Left colon (tissue), 2 donors: Measurements from ENCODE around the gene THBD. TPM values are rescaled to one million over a fixed set of nuclear protein-coding genes. Genes with fewer than 3 reads are reported as not detected.
A peak's percentile ranks its signal among the peaks of the same experiment; 100 is the strongest.

Experiments
- ATAC-seq: fragments of 200-7000 bp; cut with Tn5 transposase; one replicate; pipeline ENCODE4 v1.9.1; 2020; ENCODE audit warnings: mild to moderate bottlenecking, moderate library complexity
- DNase-seq, 2 donors: peaks; one replicate each; pipeline ENCODE4 v3.0.0-alpha.2; 2020
- intact Hi-C, 2 donors: fragments of 100-400 bp; cut with DNase I in 1 of 2; cut with micrococcal nuclease in 1 of 2; formaldehyde crosslinking; loops; one replicate each; pipeline versions ENCODE4 v1.11.2 to v1.14.0; 2022; cut with DNase I, micrococcal nuclease
- long read RNA-seq: library from polyadenylated mRNA; unstranded; transcript quantifications from one replicate; pipeline ENCODE4 v2.0.0, GENCODE V29; 2021
- total RNA-seq, 2 donors: library from RNA; stranded (reverse); fragmentation: NEBNext Ultra II Directional; extraction: Animal tissue kit (Norgen Biotek cat#: 25700); gene quantifications; one replicate each; pipeline ENCODE4 v1.2.1, GENCODE V29; 2021
- donor health status: DM: no; HTN: no; CAD: no.
- donor health status: DM: yes; HTN: yes; CAD: no.

The THBD gene, protein sequence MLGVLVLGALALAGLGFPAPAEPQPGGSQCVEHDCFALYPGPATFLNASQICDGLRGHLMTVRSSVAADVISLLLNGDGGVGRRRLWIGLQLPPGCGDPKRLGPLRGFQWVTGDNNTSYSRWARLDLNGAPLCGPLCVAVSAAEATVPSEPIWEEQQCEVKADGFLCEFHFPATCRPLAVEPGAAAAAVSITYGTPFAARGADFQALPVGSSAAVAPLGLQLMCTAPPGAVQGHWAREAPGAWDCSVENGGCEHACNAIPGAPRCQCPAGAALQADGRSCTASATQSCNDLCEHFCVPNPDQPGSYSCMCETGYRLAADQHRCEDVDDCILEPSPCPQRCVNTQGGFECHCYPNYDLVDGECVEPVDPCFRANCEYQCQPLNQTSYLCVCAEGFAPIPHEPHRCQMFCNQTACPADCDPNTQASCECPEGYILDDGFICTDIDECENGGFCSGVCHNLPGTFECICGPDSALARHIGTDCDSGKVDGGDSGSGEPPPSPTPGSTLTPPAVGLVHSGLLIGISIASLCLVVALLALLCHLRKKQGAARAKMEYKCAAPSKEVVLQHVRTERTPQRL
- total RNA-seq = 1 to 10 TPM; 4.5 to 7.0 TPM
- long read RNA-seq, full-length matches to known transcripts = 21 of 23 reads
- long read RNA-seq, partial matches to known transcripts = 0 of 23 reads
- long read RNA-seq, other reads (novel, unspliced or antisense) = 2 of 23 reads

DNA sequence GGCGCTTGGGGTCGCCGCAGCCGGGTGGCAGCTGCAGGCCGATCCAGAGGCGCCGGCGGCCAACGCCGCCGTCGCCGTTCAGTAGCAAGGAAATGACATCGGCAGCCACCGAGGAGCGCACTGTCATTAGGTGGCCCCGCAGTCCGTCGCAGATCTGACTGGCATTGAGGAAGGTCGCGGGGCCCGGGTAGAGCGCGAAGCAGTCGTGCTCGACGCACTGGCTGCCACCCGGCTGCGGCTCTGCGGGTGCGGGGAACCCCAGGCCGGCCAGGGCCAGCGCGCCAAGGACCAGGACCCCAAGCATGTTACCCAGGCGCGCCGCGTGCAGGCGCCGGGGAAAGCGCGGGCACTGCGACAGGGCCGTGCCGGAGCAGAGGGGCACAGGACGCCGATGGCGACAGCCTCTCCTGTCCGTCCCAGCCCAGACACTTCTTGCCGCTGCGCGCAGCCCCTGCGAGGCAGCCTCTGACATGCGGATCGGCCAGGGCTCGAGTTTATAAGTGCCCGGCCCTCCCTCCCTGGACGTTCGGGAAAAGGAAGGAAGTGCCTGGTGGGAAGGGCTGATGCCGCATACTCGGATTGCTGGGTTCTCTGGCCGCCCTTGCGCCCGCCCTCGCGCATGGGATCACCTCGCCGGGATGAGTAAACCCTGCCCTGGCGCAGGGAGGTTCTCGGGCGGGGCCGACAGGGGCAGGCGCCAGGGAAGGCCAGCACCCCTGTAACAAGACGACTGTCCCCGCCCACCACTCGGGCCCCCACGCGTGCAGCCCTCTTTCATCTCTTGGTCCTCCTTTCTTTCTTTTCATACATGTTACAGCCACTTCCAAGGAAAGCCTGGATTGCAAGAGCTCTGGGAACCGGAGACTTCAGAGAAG, at the start of gene THBD:
TSS of gene THBD (minus strand) at position 472 of the 875 bp plus-strand sequence. CDS start at position 304, 168 bp downstream.
- DNase-seq (peak; percentile 40 to 58), ATAC-seq (peak; percentile 40)
- intact Hi-C loops = loop anchor here in 1 of 2 donors (10.0 kb wide), 1 partner anchor 355 kb away; no protein-coding TSS in a partner anchor

DNA sequence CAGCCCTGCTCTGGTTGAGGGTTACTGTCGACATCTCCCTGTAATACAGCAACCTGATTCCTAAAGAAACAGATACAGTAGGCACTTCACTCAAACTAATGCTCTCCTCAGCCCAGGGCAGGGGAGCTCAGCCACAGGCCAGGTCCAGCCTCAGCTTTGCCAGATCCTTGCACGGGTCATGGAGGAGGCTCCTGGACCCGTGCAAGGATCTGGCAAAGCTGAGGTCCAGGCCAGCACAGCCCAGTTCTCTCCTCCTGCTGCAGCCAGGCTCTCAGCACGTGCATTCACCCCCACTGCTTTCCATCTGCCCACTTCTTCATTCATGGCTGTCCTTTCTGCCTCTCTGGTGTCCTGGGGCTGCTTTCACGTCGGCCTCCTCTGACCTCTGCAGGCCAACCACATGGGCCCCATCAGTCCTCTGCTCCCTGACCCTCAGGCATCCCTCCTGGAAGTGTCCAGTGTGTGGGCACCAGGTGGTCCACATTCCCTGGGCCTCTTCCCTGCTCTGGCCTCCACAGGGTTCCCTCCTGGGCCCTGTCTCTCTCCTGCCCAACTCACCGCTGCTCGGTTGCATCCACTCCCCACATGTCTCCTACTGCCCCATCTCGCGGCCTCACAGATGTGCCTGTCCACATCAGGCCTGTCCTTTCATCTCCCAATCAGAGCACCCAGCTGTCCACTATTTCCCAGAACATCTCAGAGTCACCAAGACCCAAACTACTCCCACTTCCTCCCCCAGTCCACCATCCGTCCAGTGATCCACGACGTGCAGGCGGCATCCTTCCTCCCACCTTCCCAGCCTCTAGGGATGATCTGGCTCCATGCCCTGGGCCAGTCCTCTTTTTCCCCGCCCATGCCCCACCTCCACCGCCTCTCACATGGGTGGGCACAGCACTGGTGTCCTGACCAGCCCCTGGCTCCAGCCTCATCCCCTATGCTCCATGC, 48.4 kb upstream of the THBD start:
- intact Hi-C loops = no loop called here
- ATAC-seq = no peak
- no peak for DNase-seq

DNA sequence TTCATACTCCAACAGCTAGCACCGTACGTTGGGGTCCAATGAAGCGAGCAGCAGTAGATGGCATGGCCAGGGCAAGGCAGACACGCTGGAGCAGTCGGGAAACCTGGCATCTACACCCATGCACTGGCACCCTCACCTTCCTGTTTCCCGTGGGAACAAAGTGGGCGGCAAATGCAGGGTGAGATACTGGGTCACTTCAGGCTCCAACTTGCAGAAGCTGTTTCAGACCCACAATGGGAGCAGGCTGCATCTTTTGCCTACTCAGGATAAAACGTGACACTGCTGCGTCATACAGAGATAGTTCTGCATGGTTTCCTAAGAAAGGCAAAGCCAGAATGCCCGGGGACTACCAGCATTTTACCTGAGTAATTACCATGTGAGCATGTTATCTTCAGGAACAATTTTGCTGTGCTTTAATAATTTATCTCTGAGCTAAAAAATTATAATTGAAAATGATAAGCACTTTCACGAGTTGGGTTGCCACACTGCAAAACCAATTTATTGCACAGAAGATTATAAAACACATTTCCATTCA, 47.6 kb upstream of the THBD start:
- intact Hi-C loops = no loop called here
- no peak for ATAC-seq
- no peak for DNase-seq

DNA sequence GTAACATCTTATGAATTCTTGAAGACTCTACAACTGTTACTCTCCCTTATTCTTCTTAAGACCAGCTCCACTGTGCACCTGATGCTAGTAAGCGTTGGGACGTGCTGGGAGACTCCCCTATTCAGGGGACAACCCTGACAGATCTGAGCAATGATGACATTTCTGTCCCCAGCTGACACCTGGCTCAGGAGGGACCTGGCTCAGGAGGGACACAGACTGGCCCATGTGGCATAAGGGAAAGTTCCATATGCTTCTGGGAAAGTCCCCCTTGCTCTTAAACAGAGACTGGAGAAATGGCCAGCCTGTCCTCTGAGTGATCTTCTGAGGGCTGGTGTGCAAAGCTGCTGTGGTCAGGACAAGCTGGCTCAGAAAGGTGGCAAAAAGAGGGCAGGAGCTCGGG, 46.6 kb upstream of the THBD start:
- ATAC-seq (no peak), DNase-seq (no peak)
- intact Hi-C loops = no loop called here

DNA sequence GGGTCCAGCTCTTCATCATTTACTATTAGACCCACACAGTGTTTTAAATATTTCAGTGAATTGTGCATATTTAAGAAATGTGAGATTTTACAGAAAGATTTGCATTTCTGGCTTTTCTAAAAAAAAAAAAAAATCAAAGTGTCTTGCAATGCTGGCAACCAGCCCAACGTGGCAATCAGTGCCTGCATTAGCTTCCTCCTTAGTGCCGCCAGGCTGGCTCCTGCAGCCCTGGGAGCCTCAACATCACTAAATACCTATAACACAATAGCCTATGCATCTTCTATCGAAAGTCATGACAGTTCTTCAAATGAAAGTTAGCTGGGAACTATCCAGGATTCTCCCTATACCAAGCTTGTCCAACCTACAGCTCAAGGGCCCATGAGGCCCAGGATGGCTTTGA, 46.0 kb upstream of the THBD start:
- ATAC-seq = no peak
- DNase-seq = no peak
- intact Hi-C loops = no loop called here

DNA sequence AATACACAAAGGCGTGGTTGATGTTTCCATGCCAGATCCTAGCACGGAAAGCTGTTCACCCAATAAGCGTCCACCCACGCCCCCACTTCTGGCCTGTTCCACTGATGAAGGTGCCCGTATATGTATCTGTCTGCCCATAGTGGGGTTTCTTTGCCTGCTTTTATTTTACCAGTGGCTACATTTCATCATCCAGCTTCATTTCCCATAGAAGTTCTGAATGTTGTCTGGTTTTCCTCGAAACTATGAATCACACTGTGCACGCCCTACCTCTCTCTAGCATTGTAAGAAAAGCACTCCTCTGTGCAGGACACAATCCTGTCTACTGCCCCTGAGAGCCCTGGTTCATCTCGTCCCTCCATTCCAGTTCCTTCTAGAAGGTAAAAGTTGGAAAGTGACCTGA, 45.5 kb upstream of the THBD start:
- DNase-seq = no peak
- intact Hi-C loops = no loop called here
- ATAC-seq = no peak

DNA sequence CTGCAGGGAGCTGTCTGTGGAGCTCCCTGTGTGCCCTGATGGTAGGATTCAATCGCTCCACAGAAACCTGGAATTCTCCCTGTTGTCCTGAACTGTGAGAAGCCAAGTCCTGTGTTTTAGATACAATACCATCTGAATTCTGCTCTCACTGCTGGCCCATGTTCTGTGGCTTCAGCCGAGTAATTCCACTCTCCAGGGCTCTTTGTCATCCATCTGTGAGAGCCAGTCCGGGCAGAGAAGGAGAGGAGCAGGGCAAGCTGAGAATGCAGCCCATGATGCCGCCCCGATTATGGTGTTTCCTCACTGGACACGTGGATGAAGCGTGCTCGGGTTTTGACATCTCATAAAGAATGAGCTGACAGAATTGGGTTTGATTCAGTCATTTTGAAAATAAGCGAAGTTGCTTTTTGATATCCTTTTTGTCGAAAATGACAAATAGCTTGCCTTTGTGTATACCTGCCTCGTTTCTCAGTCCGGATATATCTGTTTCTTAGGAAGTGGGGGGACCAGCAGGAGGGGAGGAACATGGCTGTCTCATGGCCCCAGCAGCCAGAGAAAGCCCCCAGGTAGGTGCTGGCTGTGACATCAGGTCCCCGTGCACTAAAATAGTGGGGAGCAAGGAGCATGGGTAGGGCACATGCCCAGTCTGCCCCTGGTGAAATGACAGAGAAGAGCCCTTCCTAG, 44.9 kb upstream of the THBD start:
- no peak for DNase-seq
- intact Hi-C loops = no loop called here
- ATAC-seq = no peak

DNA sequence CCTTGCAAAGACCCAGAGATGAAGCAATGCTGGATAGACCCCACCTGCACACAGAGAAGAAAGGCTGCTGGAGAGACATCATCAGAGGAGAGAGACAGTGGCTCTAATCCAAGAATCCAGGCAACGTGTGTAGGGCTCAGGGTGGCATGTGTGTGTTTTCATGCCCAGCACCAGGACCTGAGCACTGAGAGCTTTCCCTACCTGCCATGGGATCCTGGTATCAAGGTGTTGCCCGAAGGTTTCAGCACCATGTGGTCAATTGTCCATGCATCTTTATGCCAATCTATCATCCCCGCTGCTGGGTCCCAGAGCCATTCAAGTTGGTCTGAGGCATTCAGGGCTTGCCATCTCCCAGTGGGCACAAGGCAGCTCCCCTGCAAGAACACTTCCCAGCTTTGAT, 44.1 kb upstream of the THBD start:
- no peak for ATAC-seq
- intact Hi-C loops = no loop called here
- DNase-seq = no peak

DNA sequence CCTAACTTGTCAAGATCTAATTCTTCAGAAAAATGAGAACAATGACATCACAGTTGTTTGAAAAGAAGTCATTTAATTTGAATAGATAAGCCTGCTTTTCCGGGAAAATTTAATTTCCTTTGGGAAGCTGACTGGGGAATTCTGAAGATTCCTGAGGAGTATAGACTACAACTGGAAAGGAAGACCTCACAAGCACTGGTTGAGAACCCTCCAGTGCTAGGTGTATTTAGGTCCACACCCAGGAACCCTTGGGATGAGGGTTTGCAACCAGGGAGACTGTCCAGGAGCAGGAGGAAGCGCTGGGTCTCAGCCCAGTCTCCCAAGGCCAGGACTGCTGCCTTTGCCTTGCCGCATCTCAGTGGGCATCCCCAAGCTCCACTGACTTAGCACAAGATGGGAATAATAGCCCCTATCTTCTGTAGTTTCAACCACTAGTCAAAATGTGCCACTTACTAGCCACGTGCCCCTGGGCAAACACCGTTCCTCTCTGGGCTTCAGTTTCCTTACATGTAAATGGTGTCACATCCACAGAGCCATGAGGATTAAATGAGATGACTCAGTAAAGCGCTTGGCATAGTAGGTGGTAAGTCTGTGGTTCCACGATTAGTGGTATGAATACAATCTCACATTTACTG, 43.5 kb upstream of the THBD start:
- ATAC-seq = no peak
- intact Hi-C loops = no loop called here
- no peak for DNase-seq

DNA sequence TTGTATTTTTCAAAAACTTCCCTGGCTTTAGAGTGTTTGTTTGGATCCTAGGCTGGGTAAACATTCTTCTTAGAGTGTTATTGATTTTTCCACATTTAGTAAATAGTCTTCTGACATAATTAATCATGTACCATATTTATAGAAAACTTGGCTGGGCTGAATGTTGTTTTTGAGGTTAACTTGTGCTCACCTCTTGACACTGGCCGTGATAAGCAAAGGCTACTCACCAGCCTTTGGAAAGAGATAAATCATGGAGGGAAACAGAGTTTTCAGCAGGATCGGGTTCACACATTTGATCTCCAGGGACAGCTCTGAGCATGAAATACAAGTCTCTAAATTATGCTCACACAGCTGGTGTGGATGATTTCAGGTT, 42.9 kb upstream of the THBD start:
- no peak for DNase-seq
- intact Hi-C loops = no loop called here
- no peak for ATAC-seq

DNA sequence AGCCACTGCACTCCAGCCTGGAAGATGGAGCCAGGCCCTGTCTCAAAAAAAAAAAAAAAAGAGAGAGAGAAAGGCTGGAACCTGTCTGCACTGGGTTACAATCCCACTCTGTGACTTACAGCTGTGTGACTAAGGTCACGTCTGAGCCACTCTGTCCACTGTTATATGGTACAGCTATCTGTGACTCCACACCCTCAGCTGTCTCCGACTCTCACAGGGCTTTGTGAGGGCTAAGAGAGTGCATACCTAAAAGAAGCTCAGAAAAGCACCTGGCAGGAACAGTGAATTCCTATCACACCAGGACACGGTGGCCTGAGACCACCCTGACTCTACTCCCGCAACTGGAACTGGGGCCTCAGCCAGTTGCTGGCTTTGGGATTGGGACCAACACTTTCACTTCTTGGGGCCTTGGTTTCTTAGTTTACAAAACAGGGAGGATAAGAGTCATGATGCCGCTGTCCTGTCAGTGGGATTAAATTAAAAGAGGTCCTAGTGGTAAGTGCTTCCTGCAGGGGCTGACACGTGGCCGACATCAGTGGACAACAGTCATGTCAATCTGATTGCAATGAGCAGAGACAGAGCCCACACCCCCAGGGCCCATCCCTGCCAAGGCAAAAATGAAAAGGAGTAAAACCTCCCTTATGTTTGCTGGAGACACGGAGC, 42.4 kb upstream of the THBD start:
- intact Hi-C loops = no loop called here
- ATAC-seq (no peak), DNase-seq (no peak)

DNA sequence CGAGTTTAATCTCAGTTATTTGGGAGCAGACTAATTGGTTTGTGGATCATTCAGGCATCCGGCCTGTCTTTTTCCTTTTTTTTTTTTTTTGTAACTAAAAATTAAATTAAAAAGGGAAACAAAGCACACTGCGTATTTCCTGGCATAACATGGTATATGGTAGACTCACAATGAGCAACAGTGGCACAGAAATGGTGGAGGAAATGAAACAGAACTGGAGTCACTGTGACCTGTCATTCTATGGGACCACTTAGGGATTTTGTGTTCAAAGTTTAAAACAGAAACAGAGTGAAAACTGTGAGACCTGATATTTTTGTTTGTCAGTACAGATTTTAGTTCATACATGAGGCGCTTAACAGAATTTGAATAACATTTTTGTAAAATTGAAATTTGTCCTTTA, 41.4 kb upstream of the THBD start:
- DNase-seq (no peak), ATAC-seq (no peak)
- intact Hi-C loops = no loop called here

DNA sequence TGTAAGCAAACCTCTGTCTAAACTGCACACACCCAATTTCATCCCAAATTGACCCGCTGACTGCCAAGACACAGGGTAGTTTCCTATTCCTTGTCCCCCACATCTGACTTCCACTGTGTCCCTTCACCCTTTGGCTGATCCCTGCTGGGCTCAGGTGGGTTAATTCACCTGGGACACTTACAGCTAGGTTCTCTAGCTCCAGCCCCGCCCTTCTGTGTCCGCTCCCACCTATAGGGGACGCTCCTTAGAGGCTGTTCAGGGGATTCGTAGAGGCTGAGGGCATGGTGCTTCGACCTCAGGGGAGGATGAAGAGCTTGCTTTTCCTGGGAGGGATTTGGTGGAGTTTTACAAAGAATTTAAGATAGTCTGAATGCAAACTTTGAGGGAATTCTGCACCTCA, 40.7 kb upstream of the THBD start:
- no peak for DNase-seq
- no peak for ATAC-seq
- intact Hi-C loops = no loop called here

DNA sequence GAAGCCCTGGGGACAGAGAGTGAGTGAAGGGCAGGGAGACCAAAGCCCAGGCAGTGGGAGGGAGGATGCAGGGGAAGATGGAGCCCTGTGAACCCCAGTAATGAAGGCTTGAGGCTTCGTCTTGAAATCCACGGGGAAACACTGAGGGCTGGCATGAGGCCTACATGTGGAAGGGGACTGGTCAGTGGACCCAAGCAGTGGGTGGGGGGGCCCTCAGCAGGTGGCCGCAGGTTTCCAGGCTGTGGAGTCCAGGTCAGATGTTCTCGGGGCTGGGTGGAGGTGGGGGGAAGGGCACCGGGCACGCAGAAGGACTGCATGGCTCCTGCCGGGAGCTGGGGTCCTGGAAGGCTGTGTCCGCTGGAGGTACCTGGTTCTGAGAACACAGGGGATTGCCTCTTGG, 39.4 kb upstream of the THBD start:
- intact Hi-C loops = no loop called here
- DNase-seq = no peak

DNA sequence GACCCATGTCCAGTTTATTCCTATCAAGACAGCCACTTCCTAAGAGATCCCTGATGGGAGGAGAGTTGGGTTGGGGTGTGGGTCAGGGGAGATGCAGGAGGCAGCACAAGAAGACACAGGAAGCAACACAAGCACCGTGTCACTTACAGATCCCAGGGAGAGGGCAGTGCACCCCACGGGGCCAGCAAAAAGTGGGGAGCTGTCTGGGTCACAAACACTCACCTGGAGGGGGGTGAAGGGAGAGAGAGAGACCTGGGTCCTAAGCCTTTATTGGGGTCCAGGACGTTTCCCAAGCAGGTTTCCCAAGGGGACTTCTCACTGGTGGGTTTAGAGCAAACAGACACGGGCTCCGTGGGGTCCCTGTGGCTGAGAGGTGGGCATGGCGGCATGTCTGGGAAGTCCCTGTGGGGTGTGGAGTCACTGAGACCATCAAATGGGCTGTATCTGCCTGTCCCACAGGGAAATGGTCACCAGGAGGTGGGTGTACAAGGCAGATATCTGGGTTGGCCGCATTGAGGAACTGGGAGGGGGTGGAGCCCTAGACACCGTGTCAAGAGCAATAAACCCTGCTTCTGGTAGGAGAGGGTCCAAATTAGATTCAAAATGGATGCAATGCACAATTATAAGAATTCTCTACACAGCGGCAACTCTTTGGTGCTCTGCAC, 38.2 kb upstream of the THBD start:
- intact Hi-C loops = no loop called here
- no peak for DNase-seq
- ATAC-seq = no peak

More for the DNA sequence above, 39.4 kb upstream of the THBD start:
- no peak for ATAC-seq

DNA sequence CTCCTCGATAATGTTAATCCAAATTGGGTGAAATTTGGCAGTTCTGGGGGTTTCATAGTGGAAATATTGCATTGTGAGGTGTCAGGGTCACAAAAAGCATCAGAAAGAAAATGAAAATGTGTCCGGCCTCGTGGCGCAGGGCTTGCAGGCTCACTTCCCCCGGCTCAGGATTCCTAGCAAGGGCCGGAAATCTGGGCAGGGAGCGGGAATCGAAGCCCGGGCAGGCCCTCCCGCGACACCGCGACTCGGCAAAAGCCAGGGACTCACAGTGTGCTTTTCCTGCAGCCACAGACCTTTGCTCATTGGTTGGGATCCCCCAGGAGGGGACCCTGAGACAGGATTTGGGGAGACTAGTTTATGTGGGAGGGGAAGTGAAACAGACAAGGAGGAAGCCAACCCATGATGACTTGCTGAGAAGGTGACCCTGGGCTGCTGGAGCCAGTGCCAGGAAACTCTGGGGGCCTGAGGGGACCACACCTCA, 37.5 kb upstream of the THBD start:
- ATAC-seq (no peak), DNase-seq (no peak)
- intact Hi-C loops = no loop called here
